ENCODE data around the gene TTC38. TPM values are rescaled to one million over a fixed set of nuclear protein-coding genes. Genes with fewer than 3 reads are reported as not detected.

Gene TTC38
- total RNA-seq, 1 donor from 2014 or later = 26.3 TPM

DNA sequence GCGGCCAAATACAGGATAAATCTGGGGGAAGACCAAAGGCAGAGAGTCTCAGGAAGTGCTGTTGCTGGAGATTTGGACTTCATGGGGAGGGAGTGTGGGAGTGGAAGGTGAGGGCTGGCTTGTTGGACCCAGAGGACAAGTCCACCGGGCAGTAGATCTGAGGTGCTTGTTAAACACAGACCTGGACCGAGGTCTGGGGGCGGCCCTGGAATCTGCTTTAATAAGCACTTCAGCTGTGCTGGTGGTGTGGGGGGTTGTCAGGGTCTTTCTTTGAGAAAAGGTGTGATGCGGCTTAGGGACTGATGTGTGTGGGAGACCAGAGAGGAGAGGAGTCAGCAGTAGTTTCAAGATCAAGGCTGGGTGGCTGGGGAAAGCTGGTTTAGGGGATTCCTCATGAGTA lies 72.1 kb downstream of the TTC38 start:
- DNase-seq (no peak), ATAC-seq (no peak)
- intact Hi-C loops (cut with DNase I) = no loop called here
- Histone ChIP-seq H3K27me3 (no peaks in the 10 kb centered on the region), H3K4me1 (peaks cover 14% of the 10 kb centered on the region), H3K27ac (no peak overlapping the region), H3K36me3 (peaks cover 71% of the 10 kb centered on the region), H3K9me3 (no peaks in the 10 kb centered on the region), H3K4me3 (no peak overlapping the region)
- TF ChIP-seq, protein P1, sequence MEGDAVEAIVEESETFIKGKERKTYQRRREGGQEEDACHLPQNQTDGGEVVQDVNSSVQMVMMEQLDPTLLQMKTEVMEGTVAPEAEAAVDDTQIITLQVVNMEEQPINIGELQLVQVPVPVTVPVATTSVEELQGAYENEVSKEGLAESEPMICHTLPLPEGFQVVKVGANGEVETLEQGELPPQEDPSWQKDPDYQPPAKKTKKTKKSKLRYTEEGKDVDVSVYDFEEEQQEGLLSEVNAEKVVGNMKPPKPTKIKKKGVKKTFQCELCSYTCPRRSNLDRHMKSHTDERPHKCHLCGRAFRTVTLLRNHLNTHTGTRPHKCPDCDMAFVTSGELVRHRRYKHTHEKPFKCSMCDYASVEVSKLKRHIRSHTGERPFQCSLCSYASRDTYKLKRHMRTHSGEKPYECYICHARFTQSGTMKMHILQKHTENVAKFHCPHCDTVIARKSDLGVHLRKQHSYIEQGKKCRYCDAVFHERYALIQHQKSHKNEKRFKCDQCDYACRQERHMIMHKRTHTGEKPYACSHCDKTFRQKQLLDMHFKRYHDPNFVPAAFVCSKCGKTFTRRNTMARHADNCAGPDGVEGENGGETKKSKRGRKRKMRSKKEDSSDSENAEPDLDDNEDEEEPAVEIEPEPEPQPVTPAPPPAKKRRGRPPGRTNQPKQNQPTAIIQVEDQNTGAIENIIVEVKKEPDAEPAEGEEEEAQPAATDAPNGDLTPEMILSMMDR (IDR thresholded peaks at IDR 0.05) = no peak

DNA sequence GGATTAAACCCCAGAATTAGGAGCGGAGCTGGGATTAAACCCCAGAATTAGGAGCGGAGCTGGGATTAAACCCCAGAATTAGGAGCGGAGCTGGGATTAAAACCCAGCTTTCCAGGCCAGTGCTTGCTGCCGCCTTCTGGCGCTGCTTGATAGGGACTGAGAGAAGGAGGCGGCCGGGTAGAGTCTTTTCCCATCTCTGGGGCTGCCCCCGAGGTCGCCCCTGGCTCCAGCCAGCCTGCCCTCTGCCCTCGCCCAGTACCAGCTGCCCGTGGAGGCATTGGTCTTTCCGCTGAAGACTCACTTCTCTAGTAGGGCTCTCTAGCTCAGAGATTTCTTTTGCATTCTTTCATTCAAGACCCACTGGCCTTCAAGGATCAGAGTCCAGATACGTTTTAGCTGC lies 72.9 kb downstream of the TTC38 start:
- H3K27me3 ChIP-seq = no peaks in the 10 kb centered on the region
- no peak for DNase-seq
- TF ChIP-seq, protein P1 (IDR thresholded peaks at IDR 0.05) = no peak
- H3K9me3 ChIP-seq = no peaks in the 10 kb centered on the region
- intact Hi-C loops (cut with DNase I) = no loop called here
- no peak overlapping the region for H3K4me3 ChIP-seq
- H3K36me3 ChIP-seq = peaks cover 78% of the 10 kb centered on the region
- H3K27ac ChIP-seq = no peak overlapping the region
- peaks cover 13% of the 10 kb centered on the region for H3K4me1 ChIP-seq
- no peak for ATAC-seq

Other genes with a start within 250 kb of the TTC38 start
- 18.4 TPM for gene PPARA, start 117.5 kb upstream of the TTC38 start, total RNA-seq
- 9.0 TPM for gene CDPF1, start 17.7 kb upstream of the TTC38 start, total RNA-seq
- gene PKDREJ, start 4.7 kb upstream of the TTC38 start, total RNA-seq = not detected
- 0.43 TPM for gene GTSE1, start 28.9 kb downstream of the TTC38 start, total RNA-seq
- 34.9 TPM for gene TRMU, start 67.7 kb downstream of the TTC38 start, total RNA-seq

All from upper lobe of right lung (tissue), 1 donor.